M059J (cell line): Measurements from ENCODE around the gene MID1. TPM values are rescaled to one million over a fixed set of nuclear protein-coding genes. Genes with fewer than 3 reads are reported as not detected.
"Not testable (repeated sequence)": the region's sequence is repeated elsewhere in the genome, so short reads cannot be mapped to it uniquely, and the experiment has no call there.

Experiments used
- DNase-seq: peaks from one replicate; pipeline ENCODE4 v3.0.0-alpha.2; 2012; ENCODE audit warnings: low read depth
- total RNA-seq: library from RNA; depleted of rRNA; stranded (reverse); fragments of >200 nt; shearing (Covaris generic); gene quantifications from 2 replicates; pipeline ENCODE4 v1.2.3, GENCODE V29; 2014

MID1 gene
- total RNA-seq, 1 experiment from 2014 or later, result 44.1 TPM

DNA sequence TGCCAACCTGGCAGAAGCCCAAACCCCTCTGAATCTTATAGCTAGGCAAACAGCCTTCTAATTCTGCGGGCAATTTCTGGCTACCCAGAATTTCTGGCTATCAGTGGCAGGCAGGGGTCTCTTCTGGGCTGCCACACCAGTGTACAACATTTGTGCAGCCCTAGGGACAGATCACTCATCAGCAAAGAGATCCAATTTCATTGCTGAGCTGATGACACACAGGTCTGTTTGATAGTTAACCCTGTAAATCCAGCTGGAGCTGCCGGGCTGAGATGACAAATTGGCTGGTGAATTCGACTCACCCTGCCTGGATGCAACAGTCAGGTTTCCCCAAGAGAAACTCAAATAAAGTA is 2.4 kb downstream of the MID1 start:
- peak; percentile 85 for DNase-seq

DNA sequence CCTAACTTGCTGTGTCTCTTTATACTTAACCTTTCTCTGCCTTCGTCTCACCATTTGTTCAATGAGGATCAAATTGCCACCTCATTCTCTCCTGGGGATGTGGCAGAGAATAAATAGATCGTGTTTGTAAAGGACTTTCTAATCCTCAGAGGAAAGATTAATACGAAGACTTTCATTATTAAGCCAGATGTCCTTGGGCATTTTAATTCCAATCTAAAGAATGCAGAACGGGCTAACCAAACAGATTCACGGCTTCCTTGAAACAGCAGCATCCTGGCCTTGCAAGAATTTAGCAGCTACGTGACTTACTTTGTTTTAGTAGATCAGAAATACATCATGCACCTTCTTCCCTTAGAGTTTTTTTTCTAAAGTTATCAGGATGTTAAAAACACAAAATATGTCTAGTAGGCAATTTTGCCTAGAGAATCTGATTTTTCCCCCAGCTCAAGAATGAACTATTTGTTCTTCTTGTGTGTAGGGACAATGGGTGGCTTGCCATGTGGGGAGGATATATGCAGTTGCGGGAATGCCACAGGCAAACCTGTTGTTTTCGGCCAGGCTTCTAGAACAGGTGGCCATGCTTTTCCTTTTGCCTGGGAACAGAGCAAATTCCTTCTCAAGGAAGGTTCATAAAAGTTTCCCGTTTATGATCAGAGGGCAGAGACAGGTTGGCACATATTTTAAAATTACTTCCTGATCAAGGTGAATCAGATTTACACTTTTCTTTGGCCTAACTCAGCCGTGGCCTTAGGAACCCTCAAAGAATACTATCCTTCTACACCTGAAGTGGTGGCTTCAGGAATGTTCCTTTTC is 3.0 kb downstream of the MID1 start:
- DNase-seq, result peak; percentile 50

DNA sequence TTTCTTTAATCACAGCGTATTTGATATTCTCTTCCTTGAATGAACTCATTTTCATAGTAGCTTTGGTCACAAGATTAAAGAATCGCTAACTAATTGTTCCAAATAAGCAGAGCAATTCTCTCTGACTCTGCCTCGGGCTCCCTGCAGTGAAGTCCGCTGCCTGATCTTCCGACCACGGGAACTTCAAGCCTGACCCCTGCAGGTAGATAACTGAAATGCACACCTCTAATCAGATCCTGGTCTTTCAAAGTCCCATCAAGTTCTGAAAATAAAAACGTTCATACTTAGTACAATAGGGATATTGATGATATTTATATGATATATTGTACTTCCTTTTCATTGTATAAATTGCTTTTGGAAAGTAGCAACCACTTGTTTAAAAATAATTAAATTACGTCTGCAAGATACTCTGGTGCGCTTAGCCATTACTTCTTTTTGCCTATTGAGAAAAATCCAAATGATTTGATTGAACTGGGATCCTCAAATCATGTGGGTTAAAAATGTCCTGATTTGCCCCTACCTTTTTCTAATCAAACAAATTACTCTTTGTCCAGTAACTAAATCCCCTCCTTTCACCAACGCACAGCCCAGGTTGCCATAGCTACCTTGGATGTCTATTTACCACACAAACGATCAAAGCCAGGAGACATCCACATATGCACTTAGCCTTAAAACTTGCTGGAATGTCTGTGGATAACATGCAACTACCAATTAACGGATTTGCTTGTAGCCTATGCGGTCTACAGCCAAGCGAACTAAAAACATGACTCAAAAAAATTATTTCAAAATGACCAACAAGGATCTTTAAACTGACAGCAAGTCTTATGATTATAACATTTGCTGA is 4.2 kb downstream of the MID1 start:
- DNase-seq, result peak; percentile 79

DNA sequence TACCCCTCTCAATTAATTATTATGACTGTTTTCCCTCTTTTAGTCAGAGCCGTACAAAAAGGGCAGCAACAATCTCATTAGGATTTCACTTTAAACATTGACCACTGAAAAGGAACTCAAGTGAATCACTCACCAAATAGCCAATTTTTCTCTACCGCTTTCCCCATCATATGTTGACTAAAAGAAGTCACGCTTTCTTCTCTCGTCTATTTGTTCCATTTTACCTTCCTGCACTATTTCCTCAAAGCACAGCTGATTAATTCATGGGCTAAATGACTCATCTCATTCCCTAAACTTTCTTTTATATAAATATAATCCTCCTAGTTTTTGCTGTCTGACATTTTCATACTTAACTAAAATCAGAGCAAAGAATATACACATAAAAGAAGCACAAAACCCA is 8.2 kb downstream of the MID1 start:
- DNase-seq, result peak; percentile 87

DNA sequence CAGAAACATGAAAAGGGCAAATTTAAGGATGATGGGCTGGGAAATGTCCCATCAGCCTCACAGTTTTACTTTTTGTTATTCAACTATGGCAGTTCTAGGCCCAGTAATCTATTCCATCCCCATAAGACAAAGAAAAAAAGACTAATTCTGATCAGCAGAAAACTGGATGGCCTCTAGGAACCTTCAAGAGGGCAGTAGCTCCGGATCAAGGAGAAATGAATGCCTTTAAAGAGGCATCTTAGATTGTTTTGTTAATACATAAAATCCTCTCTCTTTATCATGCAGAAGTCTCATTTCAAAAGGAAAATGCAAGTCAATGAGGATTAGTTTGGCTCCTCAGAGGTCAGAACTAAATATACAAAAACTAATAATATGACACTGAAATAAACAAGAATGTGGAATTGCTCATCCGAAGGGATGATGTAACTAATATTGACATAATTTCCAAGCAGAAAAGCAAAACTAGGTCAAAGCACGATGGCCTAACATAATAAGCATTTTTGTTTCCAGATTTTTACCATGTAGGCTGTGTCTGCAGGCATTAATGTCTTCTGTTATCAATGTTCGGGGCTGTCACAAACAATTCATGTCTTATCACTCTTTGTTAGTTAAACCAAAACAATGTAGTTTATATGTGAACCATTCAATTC is 8.8 kb downstream of the MID1 start:
- no peak for DNase-seq

DNA sequence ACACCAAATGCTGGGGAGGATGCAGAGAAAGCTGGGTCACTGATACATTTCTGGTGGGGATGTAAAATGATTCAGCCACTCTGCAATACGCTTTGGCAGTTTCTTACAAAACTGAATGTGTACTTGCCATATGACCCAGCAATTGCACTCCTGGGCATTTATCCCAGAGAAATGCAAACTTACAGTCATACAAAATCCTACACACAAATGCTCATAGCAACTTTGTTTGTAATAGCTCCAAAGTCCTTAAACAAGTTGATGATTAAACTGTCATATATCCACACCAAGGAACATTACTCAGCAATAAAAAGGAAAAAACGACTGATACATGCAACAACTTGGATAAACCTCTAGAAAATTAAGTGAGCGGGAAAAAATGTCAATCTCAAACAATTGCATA is 12.3 kb downstream of the MID1 start:
- peak; percentile 26 for DNase-seq

DNA sequence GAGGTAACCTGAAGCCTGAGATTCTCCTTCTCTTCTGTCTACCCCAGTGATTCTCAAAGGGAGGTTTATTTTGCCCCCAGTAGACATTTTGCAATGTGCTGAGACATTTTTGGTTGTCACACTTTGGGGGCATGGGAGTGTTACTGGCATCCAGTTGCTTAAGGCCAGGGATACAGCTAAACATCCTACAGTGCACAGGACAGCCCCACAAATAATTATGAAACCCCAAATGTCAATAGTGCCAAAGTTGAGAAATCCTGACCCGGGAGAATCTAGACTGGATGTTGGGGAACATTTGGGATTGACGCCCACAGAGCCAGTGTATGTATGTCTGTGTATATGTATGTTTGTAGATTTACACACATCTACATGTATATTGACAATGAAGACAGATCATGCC is 13.2 kb downstream of the MID1 start:
- no peak for DNase-seq

DNA sequence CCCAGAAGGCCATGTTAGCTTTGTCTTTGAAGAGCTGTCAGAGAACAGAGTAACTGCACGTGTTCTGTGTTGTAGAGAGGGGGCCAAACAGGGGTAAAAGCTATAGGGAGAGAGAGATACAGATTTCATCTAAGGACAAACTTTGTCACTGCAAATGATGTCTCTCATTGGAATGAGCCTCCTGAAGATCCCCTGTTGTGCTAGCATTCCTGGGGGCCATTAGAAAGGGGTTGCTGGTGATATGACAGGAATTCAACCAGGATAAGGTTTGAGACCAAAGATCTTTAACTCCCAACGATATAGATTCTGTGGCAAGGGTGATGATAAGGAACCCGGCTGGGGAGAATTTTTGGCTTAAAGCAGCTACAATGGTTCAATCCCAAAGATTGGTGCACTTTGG is 16.8 kb downstream of the MID1 start:
- DNase-seq, result no peak

DNA sequence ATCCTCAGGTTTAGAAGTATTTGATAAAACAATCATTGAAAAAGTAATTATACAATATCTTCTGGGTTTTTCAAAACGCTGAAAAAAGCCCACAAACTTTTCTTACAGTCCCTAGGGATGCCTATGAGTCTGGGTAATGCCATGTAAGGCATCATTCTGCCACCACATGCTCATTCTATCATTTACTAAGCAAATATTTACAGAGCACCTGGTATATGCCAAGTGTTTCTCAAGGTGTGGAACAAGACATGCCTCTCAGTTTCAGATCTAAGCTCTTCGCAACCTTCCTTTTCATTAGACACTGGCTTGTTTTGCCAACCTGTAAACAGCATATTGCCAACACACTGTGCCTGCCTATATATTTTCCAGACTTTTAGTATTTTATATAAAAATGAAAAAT is 17.7 kb downstream of the MID1 start:
- no peak for DNase-seq

DNA sequence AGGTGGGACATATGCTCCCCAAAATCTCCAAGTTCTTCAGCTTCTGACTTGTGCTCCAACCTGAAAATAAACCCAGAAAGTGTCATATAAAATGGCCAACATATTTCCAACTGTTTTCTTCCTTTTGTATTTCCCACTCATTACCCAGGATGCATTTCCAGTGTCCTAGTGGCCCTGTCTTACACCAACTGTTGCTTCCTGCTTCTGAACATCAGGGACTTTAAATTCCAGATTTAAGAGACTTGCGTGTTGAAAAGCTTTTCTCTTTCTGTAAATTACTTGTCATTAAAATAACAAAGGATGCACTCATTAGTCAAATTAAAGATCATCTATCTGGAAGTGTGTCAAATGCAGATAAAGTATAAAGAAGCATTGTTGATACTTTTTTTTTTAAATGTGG is 19.9 kb downstream of the MID1 start:
- DNase-seq, result no peak

DNA sequence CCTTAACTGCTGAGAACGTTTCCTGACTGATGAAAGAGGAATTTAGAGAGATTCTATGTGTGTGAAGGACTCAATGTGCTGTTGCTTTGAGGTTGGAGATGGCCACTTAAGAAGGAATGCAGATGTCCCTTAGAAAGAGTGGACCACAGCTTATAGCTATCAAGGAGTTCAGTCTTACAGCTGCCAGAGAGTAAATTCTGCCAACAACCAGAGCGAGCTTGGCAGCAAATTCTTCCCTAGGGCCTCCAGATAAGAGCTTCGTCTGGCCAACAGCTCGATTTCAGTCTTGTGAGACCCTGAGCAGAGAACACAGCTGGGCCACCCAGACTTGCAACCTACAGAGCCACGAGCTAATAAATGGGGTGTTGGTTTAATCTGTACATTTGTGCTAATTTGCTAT is 21.8 kb downstream of the MID1 start:
- DNase-seq, result no peak

DNA sequence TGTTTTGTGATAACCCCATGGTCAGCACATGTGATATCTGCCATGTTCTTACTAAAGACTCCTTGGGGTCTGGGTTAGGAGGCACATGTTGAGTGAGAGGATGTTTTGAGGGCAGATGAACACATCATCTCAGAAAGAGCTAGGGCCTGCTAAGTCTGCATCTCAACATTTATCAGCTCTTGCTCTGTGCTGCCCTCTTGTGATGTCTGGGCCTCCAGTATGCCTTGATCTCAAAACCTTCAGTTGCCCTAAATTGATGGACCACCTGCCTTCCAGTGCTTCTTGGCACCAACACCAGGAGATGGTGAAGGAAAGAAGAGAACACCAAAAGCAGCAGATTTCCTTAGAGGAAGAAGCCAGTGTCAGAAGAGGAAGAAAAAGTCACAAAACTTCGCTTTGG is 22.5 kb downstream of the MID1 start:
- DNase-seq, result peak; percentile 44

DNA sequence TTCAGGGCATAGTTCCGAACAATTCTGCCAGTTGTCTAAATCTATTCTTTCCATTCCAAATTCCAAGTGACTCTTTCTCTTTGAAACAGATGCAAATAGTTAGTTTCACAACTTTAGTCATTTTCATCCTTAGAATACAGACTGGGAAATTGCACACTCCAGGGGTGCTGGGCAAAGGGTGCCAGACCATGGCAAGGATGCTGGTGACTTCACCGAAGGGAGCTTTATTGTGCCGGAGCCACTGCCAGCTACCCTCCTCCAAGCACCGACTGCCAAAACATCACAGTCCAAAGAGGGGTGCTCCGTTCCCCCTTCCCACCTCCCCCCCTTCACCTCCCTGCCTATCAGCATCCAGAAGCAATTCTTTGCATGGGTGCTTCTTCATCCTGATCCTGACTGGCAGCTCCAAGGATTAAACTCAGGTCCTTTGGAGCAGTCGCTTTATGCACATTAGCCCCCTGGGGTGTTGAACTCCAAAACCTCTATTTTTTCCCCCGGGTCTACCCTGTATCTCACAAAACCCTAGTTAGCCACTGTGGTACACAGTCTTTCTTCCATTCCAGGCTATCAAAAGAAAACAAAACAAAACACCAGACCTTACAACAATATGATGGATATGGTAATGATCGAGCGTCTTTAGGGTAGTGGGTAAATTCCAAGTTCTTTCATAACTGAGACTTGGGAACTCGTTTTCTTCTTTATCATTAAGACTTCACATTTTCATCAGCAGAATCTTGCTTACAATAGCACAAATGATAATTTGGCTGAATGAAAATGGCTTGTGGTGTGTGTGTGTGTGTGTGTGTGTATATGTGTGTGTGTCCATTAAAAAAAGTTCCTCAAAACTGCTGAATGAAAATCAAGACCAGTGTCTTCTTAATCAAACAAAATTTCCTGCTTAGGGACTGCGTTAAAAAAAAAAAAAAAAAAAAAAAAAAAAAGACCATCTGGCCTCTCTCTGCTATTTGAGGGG is 28.7 kb downstream of the MID1 start:
- no peak for DNase-seq

DNA sequence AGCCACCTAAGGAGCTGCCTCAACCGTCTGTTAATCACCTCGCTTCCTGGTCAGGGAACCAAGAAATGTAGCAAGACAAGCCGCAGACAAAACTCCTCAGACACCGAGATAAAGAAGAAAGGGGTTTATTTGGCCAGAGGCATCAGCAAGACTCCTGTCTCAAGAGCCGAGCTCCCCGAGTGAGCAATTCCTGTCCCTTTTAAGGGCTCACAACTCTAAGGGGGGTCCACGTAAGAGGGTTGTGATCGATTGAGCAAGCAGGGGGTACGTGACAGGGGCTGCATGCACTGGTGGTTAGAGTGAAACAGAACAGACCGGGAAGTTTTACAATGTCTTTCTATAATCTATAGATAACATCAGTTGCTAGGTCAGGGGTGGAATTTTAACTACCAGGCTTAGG is 30.6 kb downstream of the MID1 start:
- DNase-seq, result not testable (repeated sequence)

DNA sequence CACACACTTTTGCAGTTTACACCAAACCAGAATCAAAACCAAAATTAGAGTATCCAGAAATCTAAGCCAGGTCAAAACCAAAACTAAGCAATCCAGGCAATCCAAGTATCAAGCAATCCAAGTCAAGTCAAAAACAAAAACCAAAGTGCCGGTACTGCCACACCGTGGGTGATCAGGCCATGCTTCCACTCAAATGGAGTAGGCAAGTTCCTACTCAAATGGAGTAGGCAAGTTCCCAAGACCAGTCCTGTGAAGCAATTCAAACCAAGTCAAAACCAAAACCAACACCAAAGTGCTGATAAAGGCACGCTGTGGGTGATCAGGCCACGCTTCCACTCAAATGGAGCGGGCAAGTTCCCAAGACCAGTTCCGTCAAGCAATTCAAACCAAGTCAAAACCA is 31.3 kb downstream of the MID1 start:
- no peak for DNase-seq

DNA sequence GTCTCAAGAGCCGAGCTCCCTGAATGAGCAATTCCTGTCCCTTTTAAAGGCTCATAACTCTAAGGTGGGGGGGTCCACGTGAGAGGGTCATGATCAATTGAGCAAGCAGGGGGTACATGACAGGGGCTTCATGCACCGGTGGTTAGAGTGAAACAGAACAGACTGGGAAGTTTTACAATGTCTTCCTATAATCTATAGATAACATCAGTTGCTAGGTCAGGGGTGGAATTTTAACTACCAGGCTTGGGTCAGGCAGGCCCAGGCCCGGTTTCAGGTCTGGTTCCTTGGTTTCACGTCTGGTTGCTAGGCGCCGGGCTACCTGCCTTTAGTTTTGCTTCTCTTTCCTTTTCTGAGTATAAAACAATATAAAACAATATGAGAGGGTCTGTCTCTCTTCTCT is 35.5 kb downstream of the MID1 start:
- DNase-seq, result not testable (repeated sequence)

DNA sequence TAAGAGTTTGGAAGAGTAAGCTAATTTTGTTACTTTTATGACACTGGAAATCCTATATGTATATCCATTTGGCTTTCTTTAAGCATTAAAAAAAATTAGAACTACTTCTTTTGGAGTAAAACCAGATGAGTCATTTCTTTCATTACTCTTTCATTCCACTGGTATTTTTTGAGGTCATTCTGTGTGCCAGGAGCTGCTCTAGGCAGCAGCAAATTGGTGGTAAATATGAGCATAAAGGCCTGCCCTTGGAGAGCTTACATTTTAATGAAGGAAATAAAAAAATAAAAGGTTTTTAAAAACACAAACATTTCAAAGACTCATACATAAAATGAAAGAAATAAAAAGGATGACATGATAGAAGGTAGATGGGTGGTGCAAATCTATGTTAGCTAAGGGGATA is 37.4 kb downstream of the MID1 start:
- DNase-seq, result peak; percentile 65

DNA sequence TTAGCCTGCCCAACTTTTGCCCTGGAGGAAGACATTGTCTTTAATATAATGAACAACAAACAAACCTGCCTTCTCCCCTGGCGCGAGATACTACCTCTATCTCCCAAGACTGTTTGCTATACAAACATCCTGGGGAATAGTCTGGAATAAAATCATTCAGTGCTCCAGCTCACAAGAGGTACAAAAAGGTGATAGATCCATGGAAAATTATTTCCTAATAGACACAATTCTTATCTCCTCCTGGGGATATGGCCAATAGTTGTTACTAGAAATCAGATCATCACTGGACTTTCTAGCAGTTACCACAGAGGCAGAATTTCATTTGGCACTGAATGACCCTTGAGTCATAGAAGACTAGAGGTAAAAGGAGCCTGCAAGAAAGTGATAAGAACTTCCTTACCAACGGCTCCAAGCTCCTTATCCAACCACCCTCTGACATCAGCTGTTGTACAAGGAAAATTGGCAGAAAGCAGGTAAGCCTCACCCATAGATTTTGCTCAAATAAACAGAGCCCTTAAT is 38.1 kb downstream of the MID1 start:
- peak; percentile 76 for DNase-seq

DNA sequence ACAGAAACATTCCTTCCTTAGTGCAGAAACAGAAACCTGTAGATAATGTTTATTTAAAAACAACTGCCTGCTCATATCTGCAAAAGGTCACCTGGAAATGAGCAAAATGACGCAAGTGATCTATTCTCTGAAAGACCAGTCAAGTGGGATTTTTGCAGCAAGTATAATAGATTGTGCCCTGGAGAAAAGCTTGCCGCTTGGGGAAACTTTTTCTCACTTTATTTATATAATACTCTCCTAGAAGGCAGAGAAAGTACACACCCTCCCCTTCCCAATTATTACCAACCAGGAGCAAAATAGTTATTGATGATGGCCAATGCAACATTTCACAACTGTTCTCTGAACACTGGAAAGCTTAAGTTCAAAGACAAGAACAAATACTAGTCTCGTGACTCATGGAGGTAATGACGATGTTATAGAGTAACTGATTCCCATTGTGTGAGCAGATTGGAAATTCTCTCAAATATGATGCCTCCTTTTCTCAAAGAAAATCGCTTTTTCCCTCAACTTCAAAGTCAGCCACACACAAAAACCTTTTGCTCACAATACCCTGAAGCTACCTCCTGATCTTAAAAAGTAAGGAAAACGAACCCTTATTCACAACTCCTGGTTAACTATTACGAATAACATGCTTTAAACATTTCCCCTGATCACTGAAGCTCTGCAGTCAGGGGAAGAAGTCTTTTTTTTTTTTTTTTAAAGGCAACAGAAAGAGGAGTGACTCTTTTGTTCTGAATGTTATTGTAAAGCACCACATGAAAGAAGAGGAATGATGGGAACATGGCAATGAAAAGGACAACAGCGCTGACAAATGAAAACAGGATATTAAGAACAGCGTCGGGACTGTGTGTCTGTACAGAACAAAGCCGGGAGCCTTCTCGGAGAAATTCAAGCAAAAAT is 41.0 kb downstream of the MID1 start:
- peak; percentile 71 for DNase-seq

DNA sequence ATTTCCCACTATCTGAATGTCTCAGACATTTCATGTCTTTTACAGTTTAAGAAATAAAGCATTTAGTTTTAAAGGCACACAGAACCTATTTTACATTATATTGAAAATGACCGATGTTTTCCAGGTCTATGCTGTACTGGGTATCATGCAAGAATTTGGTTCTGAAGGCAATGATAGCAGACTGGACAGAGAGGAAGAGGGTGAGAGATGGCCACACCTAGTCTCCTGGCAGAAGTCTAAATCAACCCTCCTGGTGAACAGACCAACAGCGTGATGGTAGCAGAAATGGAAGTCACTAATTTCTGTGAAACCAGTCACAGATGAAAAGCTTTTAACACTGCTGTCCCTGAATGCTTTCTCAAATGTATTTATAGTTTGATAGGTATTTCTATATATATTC is 41.9 kb downstream of the MID1 start:
- no peak for DNase-seq
